ENCODE results near the gene PDIA3. TPM values are rescaled to one million over a fixed set of nuclear protein-coding genes. Genes with fewer than 3 reads are reported as not detected.

PDIA3 gene
- total RNA-seq, 2 experiments from 2014 or later, result 274 to 287 TPM

DNA sequence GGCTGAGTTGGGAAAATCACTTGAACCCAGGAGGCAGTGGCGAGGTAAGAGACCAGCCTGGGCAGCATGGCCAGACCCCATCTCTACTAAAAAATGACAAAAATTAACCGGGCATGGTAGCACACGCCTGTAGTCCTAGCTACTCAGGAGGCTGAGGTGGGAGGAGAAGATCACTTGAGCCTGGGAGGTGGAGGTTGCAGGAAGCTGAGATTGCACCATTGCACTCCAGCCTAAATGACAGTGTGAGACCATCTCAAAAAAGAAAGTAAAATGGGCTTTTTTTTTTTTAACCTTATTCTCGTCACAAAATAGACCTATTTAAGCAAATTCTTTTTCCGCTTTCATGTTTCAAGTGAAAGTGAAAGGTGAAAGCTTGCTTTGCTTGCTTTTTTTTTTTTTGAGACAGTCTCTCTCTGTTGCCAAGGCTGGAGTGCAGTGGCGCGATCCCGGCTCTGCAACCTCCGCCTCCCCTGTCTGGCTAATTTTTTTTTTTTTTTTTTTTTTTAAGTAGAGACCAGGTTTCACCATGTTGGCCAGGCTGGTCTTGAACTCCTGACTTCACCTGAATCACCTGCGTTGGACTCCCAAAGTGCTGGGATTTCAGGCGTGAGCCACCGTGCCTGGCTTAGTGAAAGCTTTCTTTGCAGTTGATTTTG, 3.6 kb downstream of the PDIA3 start:
- Mint-ChIP-seq H3K9me3 (ENCODE audit: low read depth) (no peaks in the 10 kb centered on the region), H3K4me1 (peaks cover 45% of the 10 kb centered on the region), H3K27ac (peak overlapping the region; percentile 82), H3K4me3 (peak overlapping the region; percentile 92), H3K36me3 (ENCODE audit: low read depth) (peaks cover 54% of the 10 kb centered on the region), H3K27me3 (no peaks in the 10 kb centered on the region)
- ATAC-seq (peak; percentile 46), DNase-seq (peak; percentile 69)
- CTCF ChIA-PET, result interaction anchor here (0.7 to 1.2 kb wide), 2 partner anchors 19 to 20 kb away, joined by 3 read pairs; no protein-coding TSS in a partner anchor
- POLR2A ChIA-PET, result interaction anchor here (0.6 to 2.1 kb wide), 6 partner anchors 20 to 664 kb away, joined by 3 to 7 read pairs (median 4); partner anchors contain the start of genes ELL3 and MFAP1
- intact Hi-C loops (cut with DNase I, micrococcal nuclease), result loop anchor here (1.0 to 5.0 kb wide), 10 partner anchors 19 to 1447 kb away; partner anchors contain the start of genes B2M (in 1 of the 2), CCNDBP1 (in 1 of the 2), GOLM2 (in 1 of the 2) and PATL2 (in 1 of the 2)

DNA sequence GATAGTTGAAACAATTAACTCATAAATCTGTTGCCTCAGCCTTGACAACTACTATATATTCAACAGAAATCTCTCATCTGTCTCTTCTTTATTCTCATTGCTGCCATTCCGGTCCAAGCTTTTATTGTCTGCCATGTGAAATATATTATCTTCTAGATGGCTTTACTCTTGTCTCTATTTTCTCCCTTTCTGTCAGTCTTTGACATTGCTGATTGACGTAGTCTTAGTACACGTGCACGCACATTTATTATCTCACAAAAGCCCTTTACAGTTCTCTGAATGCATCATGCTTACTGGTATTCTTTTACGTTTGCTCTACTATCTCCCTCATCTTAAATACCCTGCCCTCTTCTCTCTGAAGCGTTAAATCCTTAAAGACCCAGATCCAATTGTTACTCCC, 5.6 kb downstream of the PDIA3 start:
- ATAC-seq, result no peak
- ChIA-PET CTCF (no interaction called here), POLR2A (no interaction called here)
- Mint-ChIP-seq H3K4me3 (peak overlapping the region; percentile 29), H3K9me3 (ENCODE audit: low read depth) (no peaks in the 10 kb centered on the region), H3K4me1 (peaks cover 41% of the 10 kb centered on the region), H3K36me3 (ENCODE audit: low read depth) (peaks cover 64% of the 10 kb centered on the region), H3K27me3 (no peaks in the 10 kb centered on the region), H3K27ac (peak overlapping the region; percentile 16)
- intact Hi-C loops (cut with DNase I, micrococcal nuclease), result loop anchor here in 1 of 2 experiments (2.0 kb wide), 1 partner anchor 17 kb away; no protein-coding TSS in a partner anchor
- DNase-seq, result no peak

DNA sequence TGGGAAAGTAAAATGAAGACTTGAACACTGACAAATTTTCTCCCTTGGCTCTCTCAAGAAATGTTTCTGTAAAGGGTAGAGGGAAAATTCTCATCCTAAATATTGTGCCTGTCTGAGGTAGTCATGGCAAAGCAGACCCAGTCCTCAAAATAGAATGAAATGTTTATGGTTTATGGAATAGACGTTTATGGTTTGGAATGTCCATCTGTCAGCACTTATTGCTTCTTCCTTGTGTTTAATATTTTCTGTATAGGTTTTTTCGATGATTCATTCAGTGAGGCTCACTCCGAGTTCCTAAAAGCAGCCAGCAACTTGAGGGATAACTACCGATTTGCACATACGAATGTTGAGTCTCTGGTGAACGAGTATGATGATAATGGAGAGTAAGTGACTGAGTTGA, 16.6 kb downstream of the PDIA3 start:
- POLR2A ChIA-PET, result no interaction called here
- H3K27ac Mint-ChIP-seq, result no peak overlapping the region
- peaks cover 50% of the 10 kb centered on the region for H3K36me3 Mint-ChIP-seq (ENCODE audit: low read depth)
- ATAC-seq, result no peak
- CTCF ChIA-PET, result interaction anchor here (1.1 kb wide), 1 partner anchor 8 kb away, joined by 3 read pairs; no protein-coding TSS in a partner anchor
- H3K4me1 Mint-ChIP-seq, result no peaks in the 10 kb centered on the region
- no peaks in the 10 kb centered on the region for H3K27me3 Mint-ChIP-seq
- no peaks in the 10 kb centered on the region for H3K9me3 Mint-ChIP-seq (ENCODE audit: low read depth)
- no peak overlapping the region for H3K4me3 Mint-ChIP-seq
- no peak for DNase-seq
- intact Hi-C loops (cut with DNase I, micrococcal nuclease), result no loop called here

DNA sequence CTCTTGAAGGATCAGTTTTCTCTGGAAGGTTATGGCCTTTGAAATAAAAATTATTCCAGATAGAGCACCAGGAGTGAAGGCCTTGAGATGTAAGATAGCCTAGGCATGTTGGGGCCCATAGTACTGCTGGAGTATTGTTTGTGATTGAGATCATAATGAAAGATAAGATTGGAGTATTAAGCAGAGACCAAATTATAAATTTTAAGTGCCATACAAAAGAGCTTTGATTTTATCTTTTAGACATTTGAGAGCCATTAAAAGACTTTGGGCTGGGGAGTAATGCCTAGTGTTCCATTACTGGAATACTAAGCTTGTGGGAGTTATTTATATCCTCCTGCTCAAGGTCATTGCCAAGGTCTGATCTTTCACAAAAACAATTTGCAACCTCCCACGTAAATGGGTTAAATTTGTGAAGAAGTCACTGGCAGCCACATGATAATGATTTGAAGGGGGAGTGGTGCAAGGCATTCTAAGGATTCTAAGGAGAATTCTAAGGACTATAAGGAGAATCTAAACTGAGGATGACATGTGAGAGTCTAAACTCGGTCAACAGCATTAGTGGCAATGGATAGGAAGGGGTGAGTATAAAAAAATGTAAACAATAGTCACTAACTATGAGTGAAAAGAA, 17.7 kb downstream of the PDIA3 start:
- CTCF ChIA-PET, result no interaction called here
- POLR2A ChIA-PET, result interaction anchor here (1.3 kb wide), 1 partner anchor 10 kb away, joined by 3 read pairs; no protein-coding TSS in a partner anchor
- peak overlapping the region; percentile 56 for H3K27ac Mint-ChIP-seq

DNA sequence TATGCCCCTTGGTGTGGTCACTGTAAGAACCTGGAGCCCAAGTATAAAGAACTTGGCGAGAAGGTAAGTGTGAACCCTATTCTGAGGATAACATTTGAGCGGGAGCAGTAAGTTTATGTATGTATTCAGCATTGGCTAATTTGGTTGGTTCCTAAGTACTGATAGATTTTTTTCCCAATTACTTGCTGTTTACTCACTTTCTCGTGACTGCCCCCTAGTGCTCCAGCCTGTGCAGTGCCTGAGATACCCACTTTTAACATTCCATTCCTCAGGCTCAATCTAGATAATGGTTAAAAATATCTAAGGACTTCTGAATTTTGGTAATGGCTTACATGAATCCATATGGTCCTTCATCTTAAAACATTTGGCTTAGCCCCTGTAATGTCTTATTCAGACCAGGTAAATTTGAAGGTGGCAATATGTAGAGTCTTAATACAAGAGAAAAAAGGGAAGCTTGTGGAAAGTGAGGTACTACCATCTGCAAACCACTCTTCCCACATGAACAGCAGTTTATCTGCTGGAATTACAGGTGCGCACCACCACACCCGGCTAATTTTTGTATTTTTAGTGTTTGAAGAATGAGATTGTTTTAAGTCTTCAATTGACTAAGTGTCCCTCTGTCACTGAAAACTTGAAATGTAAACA, 23.5 kb downstream of the PDIA3 start:
- Mint-ChIP-seq H3K27me3 (no peaks in the 10 kb centered on the region), H3K36me3 (ENCODE audit: low read depth) (peaks cover 64% of the 10 kb centered on the region), H3K9me3 (ENCODE audit: low read depth) (no peaks in the 10 kb centered on the region), H3K27ac (peak overlapping the region; percentile 21), H3K4me3 (no peak overlapping the region), H3K4me1 (no peaks in the 10 kb centered on the region)
- peak; percentile 81 for ATAC-seq
- ChIA-PET CTCF (interaction anchor here (0.6 to 1.9 kb wide), 16 partner anchors 7 to 146 kb away, joined by 3 to 8 read pairs (median 4); partner anchors contain the start of genes ELL3, HYPK and MFAP1), POLR2A (no interaction called here)
- DNase-seq, result peak; percentile 79
- intact Hi-C loops (cut with DNase I, micrococcal nuclease), result loop anchor here (2.0 to 10.0 kb wide), 2 partner anchors 19 to 255 kb away; partner anchors contain the start of gene MAP1A (in 1 of the 2)

More for the DNA sequence above, 17.7 kb downstream of the PDIA3 start:
- Mint-ChIP-seq H3K4me1 (no peaks in the 10 kb centered on the region), H3K9me3 (ENCODE audit: low read depth) (no peaks in the 10 kb centered on the region), H3K4me3 (no peak overlapping the region), H3K27me3 (no peaks in the 10 kb centered on the region), H3K36me3 (ENCODE audit: low read depth) (peaks cover 55% of the 10 kb centered on the region)
- no peak for ATAC-seq
- DNase-seq, result no peak
- intact Hi-C loops (cut with DNase I, micrococcal nuclease), result no loop called here

DNA sequence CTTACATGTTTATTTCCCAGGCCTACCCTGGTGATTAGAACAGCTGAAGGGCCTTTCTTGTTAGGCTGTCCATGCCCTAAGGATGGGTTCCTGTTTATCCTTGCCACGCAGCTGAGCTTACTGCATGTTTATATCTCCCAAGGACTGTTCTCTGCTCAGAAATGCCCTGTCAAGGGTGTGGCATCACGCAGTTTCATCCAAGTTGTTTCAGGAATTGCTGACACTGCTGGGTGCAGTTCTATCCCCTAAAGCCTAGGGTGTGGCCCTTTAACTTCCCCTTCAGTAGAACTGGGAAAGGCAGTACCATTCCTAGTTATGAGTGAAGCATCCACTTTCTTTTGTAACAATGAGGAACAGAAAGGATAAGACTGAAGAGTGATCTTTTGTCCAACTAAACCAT, 25.6 kb downstream of the PDIA3 start:
- ChIA-PET CTCF (interaction anchor here (0.6 to 2.0 kb wide), 3 partner anchors 15 to 330 kb away, joined by 3 to 8 read pairs (median 4); no protein-coding TSS in a partner anchor), POLR2A (no interaction called here)
- no peaks in the 10 kb centered on the region for H3K27me3 Mint-ChIP-seq
- no peaks in the 10 kb centered on the region for H3K9me3 Mint-ChIP-seq (ENCODE audit: low read depth)
- H3K4me3 Mint-ChIP-seq, result no peak overlapping the region
- H3K27ac Mint-ChIP-seq, result peak overlapping the region; percentile 51
- intact Hi-C loops (cut with DNase I, micrococcal nuclease), result loop anchor here in 1 of 2 experiments (10.0 kb wide), 1 partner anchor 257 kb away; the partner anchor contains the start of gene MAP1A
- peaks cover 4% of the 10 kb centered on the region for H3K4me1 Mint-ChIP-seq
- H3K36me3 Mint-ChIP-seq (ENCODE audit: low read depth), result peaks cover 53% of the 10 kb centered on the region
- no peak for DNase-seq
- no peak for ATAC-seq

DNA sequence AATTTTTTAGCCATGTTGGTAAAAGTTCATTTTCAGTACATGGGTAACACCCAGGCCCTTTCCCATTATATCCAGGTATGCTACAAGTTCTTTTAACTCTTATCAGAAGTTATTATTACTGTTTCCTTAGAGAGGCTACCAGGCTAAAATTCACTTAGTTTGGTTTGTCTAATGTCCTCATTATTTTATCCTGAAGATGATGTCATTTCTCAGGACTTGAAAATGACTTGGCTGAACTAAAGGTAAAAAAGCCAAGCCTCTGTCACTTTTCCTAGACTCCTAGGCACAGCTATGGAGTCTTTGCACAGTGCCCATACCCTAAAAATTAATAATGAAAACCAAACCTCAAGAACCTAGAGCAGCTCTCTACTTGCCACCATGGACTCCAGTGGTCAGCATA, 26.4 kb downstream of the PDIA3 start:
- H3K27me3 Mint-ChIP-seq, result no peaks in the 10 kb centered on the region
- H3K4me1 Mint-ChIP-seq, result peaks cover 8% of the 10 kb centered on the region
- no peak overlapping the region for H3K27ac Mint-ChIP-seq
- ATAC-seq, result no peak
- H3K4me3 Mint-ChIP-seq, result no peak overlapping the region
- DNase-seq, result no peak
- POLR2A ChIA-PET, result no interaction called here
- H3K36me3 Mint-ChIP-seq (ENCODE audit: low read depth), result peaks cover 51% of the 10 kb centered on the region
- CTCF ChIA-PET, result interaction anchor here (0.7 to 2.0 kb wide), 3 partner anchors 8 to 26 kb away, joined by 4 to 8 read pairs (median 4); no protein-coding TSS in a partner anchor
- H3K9me3 Mint-ChIP-seq (ENCODE audit: low read depth), result no peaks in the 10 kb centered on the region
- intact Hi-C loops (cut with DNase I, micrococcal nuclease), result loop anchor here in 1 of 2 experiments (10.0 kb wide), 1 partner anchor 258 kb away; the partner anchor contains the start of gene MAP1A

DNA sequence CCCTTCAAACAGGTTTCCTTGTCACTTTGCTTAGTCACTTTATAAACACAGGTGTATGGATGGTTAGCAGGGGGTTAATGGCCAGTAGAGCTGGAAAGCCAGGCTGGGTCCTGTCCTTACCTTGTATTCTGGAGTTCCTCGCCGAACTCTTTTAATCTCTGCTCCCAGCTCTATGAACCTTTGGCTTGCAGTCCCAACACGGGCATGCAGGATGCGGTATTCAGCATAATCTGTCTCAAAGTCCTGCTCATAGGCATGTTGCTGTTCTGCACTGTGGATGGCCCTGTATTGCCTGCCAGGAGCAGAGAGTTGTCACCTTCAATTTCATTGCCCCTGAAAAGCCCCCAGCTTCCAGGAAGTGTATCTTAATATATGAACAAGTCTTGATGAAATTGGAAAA, 27.8 kb downstream of the PDIA3 start:
- POLR2A ChIA-PET, result interaction anchor here (1.2 kb wide), 2 partner anchors 28 to 54 kb away, joined by 4 to 10 read pairs; no protein-coding TSS in a partner anchor
- peaks cover 17% of the 10 kb centered on the region for H3K4me1 Mint-ChIP-seq
- ATAC-seq, result no peak
- H3K27ac Mint-ChIP-seq, result peak overlapping the region; percentile 21
- no peak overlapping the region for H3K4me3 Mint-ChIP-seq
- no peaks in the 10 kb centered on the region for H3K27me3 Mint-ChIP-seq
- DNase-seq, result no peak
- H3K9me3 Mint-ChIP-seq (ENCODE audit: low read depth), result no peaks in the 10 kb centered on the region
- H3K36me3 Mint-ChIP-seq (ENCODE audit: low read depth), result peaks cover 39% of the 10 kb centered on the region
- intact Hi-C loops (cut with DNase I, micrococcal nuclease), result loop anchor here in 1 of 2 experiments (10.0 kb wide), 1 partner anchor 259 kb away; the partner anchor contains the start of gene MAP1A
- CTCF ChIA-PET, result no interaction called here

DNA sequence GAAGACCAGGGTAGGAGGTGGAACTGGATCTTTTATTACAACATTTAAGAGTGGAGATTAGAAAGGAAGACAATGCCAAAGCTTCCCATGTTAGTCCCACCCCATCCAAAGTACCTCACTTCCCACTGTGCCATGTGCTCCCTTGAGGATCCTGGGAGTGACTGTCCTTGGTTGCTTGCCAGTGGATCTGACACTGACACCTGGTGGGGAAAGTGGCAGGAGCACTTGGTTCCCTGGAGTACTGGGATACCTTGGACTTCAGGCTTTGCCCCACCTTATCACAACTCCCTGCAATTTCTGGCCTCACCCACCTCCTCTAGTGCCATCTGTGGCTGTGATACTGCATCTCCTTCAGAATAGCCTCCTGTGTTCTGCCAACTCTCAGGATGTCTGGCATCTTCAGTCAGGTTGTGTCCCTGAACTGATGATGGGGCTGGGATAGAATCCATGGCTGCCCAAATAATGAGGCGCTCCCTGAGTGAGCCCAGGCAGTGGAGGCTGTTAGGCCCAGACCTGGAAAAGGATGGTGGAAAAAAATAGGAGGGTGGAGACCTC, 29.2 kb downstream of the PDIA3 start:
- H3K4me3 Mint-ChIP-seq, result peak overlapping the region; percentile 78
- POLR2A ChIA-PET, result interaction anchor here (0.7 to 1.2 kb wide), 2 partner anchors 29 to 53 kb away, joined by 5 to 10 read pairs; no protein-coding TSS in a partner anchor
- peak; percentile 16 for DNase-seq
- H3K36me3 Mint-ChIP-seq (ENCODE audit: low read depth), result peaks cover 25% of the 10 kb centered on the region
- peaks cover 19% of the 10 kb centered on the region for H3K4me1 Mint-ChIP-seq
- H3K27me3 Mint-ChIP-seq, result no peaks in the 10 kb centered on the region
- no peak overlapping the region for H3K27ac Mint-ChIP-seq
- ATAC-seq, result no peak
- H3K9me3 Mint-ChIP-seq (ENCODE audit: low read depth), result no peaks in the 10 kb centered on the region
- CTCF ChIA-PET, result interaction anchor here (0.6 to 1.0 kb wide), 2 partner anchors 17 to 19 kb away, joined by 3 to 4 read pairs; no protein-coding TSS in a partner anchor
- intact Hi-C loops (cut with DNase I, micrococcal nuclease), result loop anchor here in 1 of 2 experiments (10.0 kb wide), 1 partner anchor 261 kb away; the partner anchor contains the start of gene MAP1A

DNA sequence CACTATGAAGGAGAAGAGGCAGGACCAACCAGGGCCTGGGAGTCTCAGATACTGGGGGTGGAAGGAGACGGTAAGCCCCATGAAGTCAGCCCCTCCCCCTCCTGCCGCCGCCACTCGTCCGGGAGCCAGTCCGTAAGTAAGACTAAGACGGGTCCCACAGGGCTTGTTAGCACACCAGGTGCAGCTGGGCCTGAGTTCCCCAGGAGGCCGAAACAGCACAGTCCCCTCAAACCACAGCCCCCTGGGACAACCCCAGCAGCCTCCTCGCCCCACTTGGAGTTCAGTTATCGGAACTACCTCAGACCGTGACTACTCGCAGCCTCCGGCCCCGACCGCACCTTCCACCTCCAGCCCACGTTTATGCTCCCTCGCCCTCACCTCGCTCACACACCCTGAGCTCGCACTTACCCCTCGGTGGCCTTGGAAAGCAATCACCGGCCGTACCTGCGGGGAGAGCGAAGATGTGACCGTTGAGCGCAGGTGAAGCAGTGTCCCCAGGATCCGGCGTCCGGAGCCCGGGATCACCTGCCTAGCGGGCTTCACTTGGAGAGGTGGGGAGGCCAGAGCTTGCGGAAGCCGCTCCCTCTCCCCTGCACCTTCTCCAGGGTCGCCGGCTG, 30.0 kb downstream of the PDIA3 start:
- CTCF ChIA-PET, result interaction anchor here (0.8 to 1.9 kb wide), 11 partner anchors 10 to 52 kb away, joined by 3 to 11 read pairs (median 6); partner anchors contain the start of genes HYPK, MFAP1, SERF2 and SERINC4
- DNase-seq, result peak; percentile 58
- Mint-ChIP-seq H3K36me3 (ENCODE audit: low read depth) (peaks cover 19% of the 10 kb centered on the region), H3K4me3 (peak overlapping the region; percentile 78), H3K27me3 (no peaks in the 10 kb centered on the region), H3K27ac (peak overlapping the region; percentile 92), H3K9me3 (ENCODE audit: low read depth) (no peaks in the 10 kb centered on the region), H3K4me1 (peaks cover 19% of the 10 kb centered on the region)
- peak; percentile 14 for ATAC-seq
- POLR2A ChIA-PET, result interaction anchor here (0.5 to 1.7 kb wide), 11 partner anchors 15 to 1804 kb away, joined by 3 to 8 read pairs (median 4); partner anchors contain the start of genes EHD4, HYPK, MFAP1 and SERF2
- intact Hi-C loops (cut with DNase I, micrococcal nuclease), result loop anchor here in 1 of 2 experiments (2.0 to 10.0 kb wide), 2 partner anchors 29 to 261 kb away; partner anchors contain the start of genes MAP1A and PDIA3

Measured in activated CD4-positive, alpha-beta T cell treated with anti-CD3 and anti-CD28 coated beads for 36 hours (primary cell).